Thyroid gland (tissue), 4 donors: ENCODE results near the gene NCKAP5. TPM values are rescaled to one million over a fixed set of nuclear protein-coding genes. Genes with fewer than 3 reads are reported as not detected.
A peak's percentile ranks its signal among the peaks of the same experiment; 100 is the strongest.

Experiments used
- DNase-seq, 2 donors: peaks; one replicate each; pipeline ENCODE4 v3.0.0-alpha.2; 2019
- H3K27ac ChIP-seq, 3 donors: fragments of 200-600 bp; sonication (generic); 1 replicate in 2 of 3; 2 replicates in 1 of 3; pipeline ENCODE4 v1.5.1; 2016 to 2019; ENCODE audit warnings: mild to moderate bottlenecking in 1 of 3, moderate library complexity in 1 of 3
- H3K27me3 ChIP-seq: fragments of 200-600 bp; sonication (generic); one replicate; pipeline ENCODE4 v1.5.1; 2019
- H3K36me3 ChIP-seq, 2 donors: fragments of 200-600 bp; sonication (generic); one replicate each; pipeline ENCODE4 v1.5.1; 2016 to 2019
- H3K4me1 ChIP-seq, 2 donors: fragments of 200-600 bp; sonication (generic); one replicate each; pipeline ENCODE4 v1.5.1; 2017 to 2019
- H3K4me3 ChIP-seq, 3 donors: fragments of 200-600 bp; sonication (generic); replicated peaks in 1 of 3; 1 replicate in 2 of 3; 2 replicates in 1 of 3; pipeline ENCODE4 v1.5.1; 2016; ENCODE audit warnings: mild to moderate bottlenecking in 1 of 3
- H3K9me3 ChIP-seq: fragments of 200-600 bp; sonication (generic); one replicate; pipeline ENCODE4 v1.5.1; 2017
- POLR2A ChIP-seq, 2 donors: fragments of 450-650 bp; IDR thresholded peaks; one replicate each; pipeline ENCODE4 v1.6.1; 2017; ENCODE audit warnings: antibody characterized with exemption in 2 of 2, mild to moderate bottlenecking in 2 of 2, moderate library complexity in 1 of 2
- WGBS, 2 donors: methylation state at CpG; one replicate each; pipeline ENCODE4 v1.1.5; 2017; 5-methylcytosine and 5-hydroxymethylcytosine counted together
- intact Hi-C: fragments of 100-400 bp; cut with DNase I; formaldehyde crosslinking; loops from one replicate; pipeline ENCODE4 v1.15.1; 2023
- total RNA-seq, 4 donors: library from RNA; depleted of rRNA; stranded (reverse); fragments of >200 nt; gene quantifications; one replicate each; pipeline ENCODE4 v1.2.3, GENCODE V29; 2016
- TF ChIP-seq, protein P1 (sequence below), 6 experiments: fragments of 200-600 bp in 3 of 6; fragments of 450-650 bp in 3 of 6; sonication (generic) in 3 of 6; IDR thresholded peaks; one replicate each; pipeline ENCODE4 v1.5.1; 2016 to 2019; ENCODE audit warnings: antibody characterized with exemption in 6 of 6, mild to moderate bottlenecking in 2 of 6, inconsistent platforms in 1 of 6, moderate library complexity in 1 of 6

NCKAP5 gene
- total RNA-seq, 4 donors from 2014 or later: 0.45 to 1.2 (median 0.76) TPM

DNA sequence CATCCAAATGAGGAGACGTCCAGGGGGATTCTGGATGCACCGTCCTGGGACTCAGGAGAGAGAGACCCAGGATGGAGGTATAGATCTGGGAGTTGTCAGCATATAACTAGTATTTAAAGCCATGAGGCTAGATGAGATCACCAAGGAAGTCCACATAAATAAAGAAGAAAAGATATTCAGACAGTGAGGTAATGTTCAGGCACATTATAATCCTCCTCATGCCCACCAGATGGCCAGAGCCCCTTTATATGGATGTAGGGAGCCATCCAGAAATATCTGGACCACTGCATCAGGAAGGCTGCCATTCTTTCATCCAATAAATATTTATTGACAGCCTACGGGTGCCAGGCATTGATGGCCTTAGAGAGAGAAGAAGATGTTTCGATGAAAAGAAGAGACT, 21.2 kb upstream of the NCKAP5 start:
- Histone ChIP-seq H3K4me1 (peaks cover 0 to 7% of the 10 kb centered on the region in 2 donors), H3K27ac (no peak overlapping the region), H3K36me3 (no peaks in the 10 kb centered on the region), H3K4me3 (no peak overlapping the region), H3K27me3 (no peaks in the 10 kb centered on the region), H3K9me3 (no peaks in the 10 kb centered on the region)
- intact Hi-C loops: no loop called here
- WGBS, 2 donors: 96 to 97% methylated on average over 4 of the region's 4 CpGs
- DNase-seq: no peak
- TF ChIP-seq, protein P1, sequence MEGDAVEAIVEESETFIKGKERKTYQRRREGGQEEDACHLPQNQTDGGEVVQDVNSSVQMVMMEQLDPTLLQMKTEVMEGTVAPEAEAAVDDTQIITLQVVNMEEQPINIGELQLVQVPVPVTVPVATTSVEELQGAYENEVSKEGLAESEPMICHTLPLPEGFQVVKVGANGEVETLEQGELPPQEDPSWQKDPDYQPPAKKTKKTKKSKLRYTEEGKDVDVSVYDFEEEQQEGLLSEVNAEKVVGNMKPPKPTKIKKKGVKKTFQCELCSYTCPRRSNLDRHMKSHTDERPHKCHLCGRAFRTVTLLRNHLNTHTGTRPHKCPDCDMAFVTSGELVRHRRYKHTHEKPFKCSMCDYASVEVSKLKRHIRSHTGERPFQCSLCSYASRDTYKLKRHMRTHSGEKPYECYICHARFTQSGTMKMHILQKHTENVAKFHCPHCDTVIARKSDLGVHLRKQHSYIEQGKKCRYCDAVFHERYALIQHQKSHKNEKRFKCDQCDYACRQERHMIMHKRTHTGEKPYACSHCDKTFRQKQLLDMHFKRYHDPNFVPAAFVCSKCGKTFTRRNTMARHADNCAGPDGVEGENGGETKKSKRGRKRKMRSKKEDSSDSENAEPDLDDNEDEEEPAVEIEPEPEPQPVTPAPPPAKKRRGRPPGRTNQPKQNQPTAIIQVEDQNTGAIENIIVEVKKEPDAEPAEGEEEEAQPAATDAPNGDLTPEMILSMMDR (IDR thresholded peaks at IDR 0.05): no peak
- no peak for TF ChIP-seq POLR2A (IDR thresholded peaks at IDR 0.05)

DNA sequence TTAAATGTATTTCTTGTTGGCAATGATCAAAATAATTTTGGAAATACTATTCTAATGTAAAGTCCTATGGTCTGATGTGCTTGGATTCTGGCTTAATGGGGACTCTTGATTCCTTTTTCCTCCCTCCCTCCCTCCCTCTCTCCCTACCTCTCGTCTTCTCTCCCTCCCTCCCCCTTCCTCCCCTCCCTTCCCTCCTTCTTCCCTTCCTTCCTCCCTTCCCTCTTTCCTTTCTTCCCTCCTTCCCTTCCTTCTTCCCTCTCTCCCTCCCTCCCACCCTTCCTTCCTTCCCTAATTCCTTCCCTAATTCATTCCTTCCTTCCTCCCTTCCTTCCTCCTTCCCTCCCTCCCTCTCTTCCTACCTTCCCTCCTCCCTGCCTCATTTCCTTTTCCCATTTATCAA, 19.9 kb upstream of the NCKAP5 start:
- Histone ChIP-seq H3K4me3 (no peak overlapping the region), H3K27me3 (no peaks in the 10 kb centered on the region), H3K36me3 (no peaks in the 10 kb centered on the region), H3K4me1 (peaks cover 0 to 7% of the 10 kb centered on the region in 2 donors), H3K27ac (no peak overlapping the region), H3K9me3 (no peaks in the 10 kb centered on the region)
- no peak for DNase-seq
- TF ChIP-seq POLR2A (IDR thresholded peaks at IDR 0.05): no peak
- TF ChIP-seq, protein P1 (IDR thresholded peaks at IDR 0.05): no peak
- WGBS, 2 donors: 62 to 65% methylated on average over 1 of the region's 1 CpG
- intact Hi-C loops: no loop called here

DNA sequence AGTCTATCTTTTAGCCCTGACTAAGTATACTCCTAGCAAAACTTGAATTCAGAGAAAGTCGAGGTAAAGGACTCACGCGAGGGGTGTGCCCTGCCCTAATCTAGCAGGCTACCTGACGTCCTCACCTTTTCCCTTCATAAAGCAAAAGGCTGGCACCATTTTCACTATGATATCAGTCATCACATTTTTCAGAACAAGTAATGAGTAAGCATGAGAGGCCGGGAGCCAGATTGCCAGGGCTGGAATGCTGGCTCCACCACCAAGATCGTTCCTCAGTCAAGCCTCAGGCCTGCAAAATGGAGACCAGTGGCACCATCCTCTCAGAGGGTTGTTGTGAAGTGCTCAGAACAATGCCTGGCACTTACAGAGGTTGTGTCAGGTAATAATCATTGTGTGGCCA, 18.7 kb upstream of the NCKAP5 start:
- H3K27ac ChIP-seq: no peak overlapping the region
- no peaks in the 10 kb centered on the region for H3K9me3 ChIP-seq
- peaks cover 0 to 7% of the 10 kb centered on the region in 2 donors for H3K4me1 ChIP-seq
- H3K36me3 ChIP-seq: no peaks in the 10 kb centered on the region
- no peaks in the 10 kb centered on the region for H3K27me3 ChIP-seq
- 84 to 91% methylated on average over 6 of the region's 6 CpGs for WGBS, 2 donors
- intact Hi-C loops: no loop called here
- TF ChIP-seq, protein P1 (IDR thresholded peaks at IDR 0.05): no peak
- no peak for TF ChIP-seq POLR2A (IDR thresholded peaks at IDR 0.05)
- no peak for DNase-seq
- no peak overlapping the region for H3K4me3 ChIP-seq

DNA sequence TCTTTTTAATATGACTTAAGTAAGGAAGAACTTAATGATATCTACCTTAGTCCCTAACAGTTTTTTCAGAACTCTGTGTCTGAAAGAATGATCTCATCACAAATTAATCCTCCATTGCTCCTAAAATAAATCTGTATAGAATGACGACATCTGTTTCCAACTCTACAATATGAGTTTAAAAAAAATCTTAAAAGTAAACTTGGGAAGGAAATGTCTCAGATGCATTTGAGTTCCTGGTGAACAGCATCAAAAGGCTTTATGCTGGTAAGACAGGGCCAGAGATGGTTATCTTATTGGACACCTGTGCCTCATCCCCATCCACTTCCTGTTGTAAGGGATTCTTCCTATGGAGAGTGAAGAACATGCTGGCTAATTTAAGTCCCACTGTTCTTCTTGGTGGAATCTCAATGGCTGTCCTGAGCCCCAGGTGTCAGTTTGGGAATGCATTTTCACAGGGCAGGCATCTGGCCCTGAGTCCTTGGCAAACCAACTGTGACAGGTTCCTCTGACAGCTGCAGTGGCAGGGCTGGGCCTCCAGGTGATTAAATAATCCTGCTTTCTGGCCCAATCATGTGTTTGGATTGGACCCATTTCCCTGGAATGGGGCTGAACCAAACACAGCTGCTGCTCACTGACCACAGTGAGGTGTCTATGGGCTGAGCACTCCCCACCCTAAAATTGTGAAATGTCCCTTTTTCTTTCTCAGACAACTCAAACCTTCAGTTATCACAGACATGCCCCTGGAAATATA, 12.9 kb upstream of the NCKAP5 start:
- Histone ChIP-seq H3K4me1 (no peaks in the 10 kb centered on the region), H3K4me3 (no peak overlapping the region), H3K27me3 (no peaks in the 10 kb centered on the region), H3K36me3 (no peaks in the 10 kb centered on the region), H3K9me3 (no peaks in the 10 kb centered on the region), H3K27ac (no peak overlapping the region)
- intact Hi-C loops: no loop called here
- DNase-seq: no peak
- 65 to 68% methylated on average over 1 of the region's 1 CpG for WGBS, 2 donors
- TF ChIP-seq, protein P1 (IDR thresholded peaks at IDR 0.05): peak in 2 of 6 experiments; percentile 10 to 15
- no peak for TF ChIP-seq POLR2A (IDR thresholded peaks at IDR 0.05)

DNA sequence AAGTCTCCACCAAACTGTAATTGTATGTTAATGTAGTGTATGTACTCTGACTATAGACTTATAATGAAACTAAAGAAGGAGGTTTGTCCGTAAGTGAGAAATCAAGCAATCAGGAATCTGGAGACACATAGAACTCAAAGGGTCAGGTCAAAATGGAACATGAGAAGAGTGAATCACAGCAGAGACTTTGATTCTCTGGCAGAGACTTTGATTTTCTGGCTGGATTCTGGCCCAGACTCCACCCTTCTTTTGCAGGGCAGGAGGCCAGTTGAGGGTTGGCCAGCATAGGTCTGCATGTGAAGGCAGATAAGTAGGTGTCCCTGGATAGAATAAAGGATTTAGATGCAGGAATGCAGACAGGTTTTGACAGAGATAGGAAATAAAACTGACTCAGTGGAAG, 11.0 kb upstream of the NCKAP5 start:
- no peaks in the 10 kb centered on the region for H3K9me3 ChIP-seq
- no peaks in the 10 kb centered on the region for H3K36me3 ChIP-seq
- H3K27ac ChIP-seq: no peak overlapping the region
- peak; percentile 16 to 37 for DNase-seq
- no peak for TF ChIP-seq POLR2A (IDR thresholded peaks at IDR 0.05)
- TF ChIP-seq, protein P1 (IDR thresholded peaks at IDR 0.05): no peak
- intact Hi-C loops: no loop called here
- 71 to 87% methylated on average over 1 of the region's 1 CpG for WGBS, 2 donors
- H3K27me3 ChIP-seq: no peaks in the 10 kb centered on the region
- H3K4me3 ChIP-seq: no peak overlapping the region
- peaks cover 0 to under 1% of the 10 kb centered on the region in 2 donors for H3K4me1 ChIP-seq
